Bone marrow (tissue), 2 donors: ENCODE measurements around the gene PRDM5.

Source experiments
- DNase-seq, 2 donors: peaks; one replicate each; lab custom pipeline; 2025; lab: John Stamatoyannopoulos, UW

The PRDM5 gene

DNA sequence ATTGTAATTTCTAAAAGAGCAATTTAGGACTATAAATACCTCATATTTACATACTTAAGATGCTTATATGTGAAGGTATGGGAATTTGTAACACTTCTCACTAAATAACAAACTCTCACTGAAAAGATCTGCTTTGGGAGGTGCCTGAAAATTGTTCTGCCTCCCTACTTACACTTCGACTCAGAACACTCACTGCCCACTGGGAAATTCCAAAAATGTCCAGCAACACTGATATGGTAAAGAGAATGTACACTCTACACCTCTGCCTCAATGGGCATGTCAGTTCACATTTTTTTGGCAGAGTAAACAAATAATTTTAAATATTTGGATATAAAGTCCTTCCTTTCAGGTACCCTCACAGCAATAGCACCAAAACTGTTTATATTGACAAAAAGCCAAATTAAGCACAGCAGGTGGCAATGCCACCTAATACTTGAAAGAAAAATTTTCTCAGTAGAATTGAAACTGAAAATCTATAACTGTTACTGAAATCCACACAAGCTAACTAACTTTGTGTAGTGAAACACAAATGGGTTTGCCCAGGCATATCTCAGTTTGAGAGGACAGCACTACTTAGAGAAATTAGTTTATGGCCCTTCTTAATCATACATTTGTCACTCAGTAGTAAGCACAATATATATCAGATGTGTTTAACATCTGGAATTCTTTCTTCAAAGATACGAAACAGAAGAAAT lies 67.1 kb downstream of the PRDM5 start:
- DNase-seq = no peak

DNA sequence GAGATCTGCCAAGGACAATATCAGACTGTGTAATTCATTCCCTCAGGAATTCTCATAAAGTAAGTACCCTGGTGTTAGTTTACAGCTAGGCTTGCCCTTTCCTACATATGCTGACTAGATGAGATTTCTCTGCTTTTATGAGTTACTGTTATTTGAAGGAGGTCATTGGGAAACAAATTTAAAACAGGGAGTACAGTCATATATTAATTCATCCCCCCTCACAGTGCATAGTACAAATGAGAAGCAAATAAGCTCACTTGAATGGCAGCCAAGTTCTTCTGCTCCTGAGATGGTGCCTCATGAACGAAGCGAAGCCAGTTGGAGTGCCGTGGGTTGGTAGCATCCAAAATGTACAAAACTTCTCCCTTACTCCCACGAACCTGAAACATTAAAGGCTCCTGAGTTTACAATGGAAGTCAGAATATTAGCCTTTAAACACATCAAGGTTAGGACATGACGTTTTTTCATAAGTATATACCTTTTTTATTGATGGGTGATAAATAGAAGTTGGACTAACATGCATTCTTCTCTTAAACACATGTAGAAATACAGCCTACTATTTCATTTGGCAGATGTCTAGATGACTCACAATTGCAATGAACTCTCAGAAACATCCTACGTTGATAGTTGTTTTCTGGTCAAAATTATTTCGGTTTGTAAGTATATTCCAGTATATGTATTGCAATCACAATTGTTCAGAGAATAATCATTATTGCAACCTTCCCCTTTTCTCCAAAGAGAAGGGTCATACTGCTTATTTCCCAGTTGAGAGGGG lies 69.2 kb downstream of the PRDM5 start:
- no peak for DNase-seq

GRCh38 chr4:120850018-120850599 lies 72.4 kb downstream of the PRDM5 start:
- DNase-seq = no peak

GRCh38 chr4:120847019-120847582 lies 75.4 kb downstream of the PRDM5 start:
- no peak for DNase-seq

DNA sequence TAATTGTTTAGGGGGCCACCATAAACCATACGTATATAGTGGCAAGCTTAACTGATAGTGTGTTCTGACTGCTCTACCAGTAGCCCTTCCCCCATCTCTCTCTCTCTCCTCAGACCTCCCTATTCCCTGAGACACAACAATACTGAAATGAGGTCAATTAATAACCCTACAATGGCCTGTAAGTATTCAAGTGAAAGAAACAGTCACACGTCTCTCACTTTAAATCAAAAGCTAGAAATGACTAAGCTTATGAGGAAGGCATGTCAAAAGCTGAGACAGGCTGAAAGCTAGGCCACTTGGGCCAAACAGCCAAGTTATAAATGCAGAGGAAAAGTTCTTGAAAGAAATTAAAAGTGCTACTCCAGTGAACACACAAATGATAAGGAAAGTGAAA lies 78.0 kb downstream of the PRDM5 start:
- no peak for DNase-seq

DNA sequence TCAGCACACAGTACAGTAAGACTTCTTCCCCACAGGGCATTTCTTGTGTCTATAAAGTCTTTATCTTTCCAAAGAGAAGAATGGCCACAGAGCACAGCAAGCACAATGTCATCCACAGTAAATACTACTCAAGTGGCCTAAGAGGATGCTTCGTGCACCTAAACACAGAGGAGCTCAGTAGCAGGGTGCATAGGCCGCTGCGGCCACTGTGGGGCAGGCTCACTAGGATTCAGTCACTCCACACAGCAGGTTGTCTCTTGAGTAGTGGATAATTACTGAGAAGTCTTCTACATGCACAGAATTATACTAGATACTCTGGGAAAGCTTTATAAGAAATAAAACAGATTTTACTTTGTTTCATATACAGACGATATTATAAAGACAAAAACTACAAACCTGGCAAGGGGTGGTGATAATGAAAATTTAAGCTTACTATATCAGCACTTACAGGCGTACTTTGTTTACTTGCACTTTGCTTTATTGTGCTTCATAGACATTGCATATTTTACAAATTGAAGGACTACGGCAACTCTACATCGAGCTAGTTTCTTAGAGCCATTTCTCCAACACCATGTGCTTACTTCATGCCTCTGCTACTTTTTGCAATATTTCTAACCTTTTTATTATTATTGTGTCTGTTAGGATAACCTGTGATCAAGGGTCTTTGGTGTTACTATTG lies 78.5 kb downstream of the PRDM5 start:
- no peak for DNase-seq

DNA sequence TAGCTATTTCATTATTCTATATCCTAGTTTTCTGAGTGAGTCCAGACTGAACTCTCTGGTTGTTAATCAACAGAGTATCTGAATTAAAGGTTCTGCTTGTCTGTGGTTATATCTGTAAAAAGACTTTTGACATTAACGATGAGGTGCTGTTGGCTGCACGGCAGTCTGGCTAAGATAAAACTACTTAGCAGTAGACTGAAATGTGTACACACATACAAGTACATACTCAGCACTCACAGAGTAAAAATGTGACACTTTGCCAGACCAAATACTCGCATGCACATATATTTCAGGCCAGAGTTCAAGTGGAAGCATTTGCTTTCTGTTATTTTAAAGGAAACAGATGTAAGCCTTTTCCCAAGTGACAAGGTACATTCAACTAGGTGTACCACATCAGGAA lies 80.5 kb downstream of the PRDM5 start:
- peak in 1 of 2 donors; percentile 1 for DNase-seq

GRCh38 chr4:120841580-120841979 lies 80.9 kb downstream of the PRDM5 start:
- DNase-seq = no peak

DNA sequence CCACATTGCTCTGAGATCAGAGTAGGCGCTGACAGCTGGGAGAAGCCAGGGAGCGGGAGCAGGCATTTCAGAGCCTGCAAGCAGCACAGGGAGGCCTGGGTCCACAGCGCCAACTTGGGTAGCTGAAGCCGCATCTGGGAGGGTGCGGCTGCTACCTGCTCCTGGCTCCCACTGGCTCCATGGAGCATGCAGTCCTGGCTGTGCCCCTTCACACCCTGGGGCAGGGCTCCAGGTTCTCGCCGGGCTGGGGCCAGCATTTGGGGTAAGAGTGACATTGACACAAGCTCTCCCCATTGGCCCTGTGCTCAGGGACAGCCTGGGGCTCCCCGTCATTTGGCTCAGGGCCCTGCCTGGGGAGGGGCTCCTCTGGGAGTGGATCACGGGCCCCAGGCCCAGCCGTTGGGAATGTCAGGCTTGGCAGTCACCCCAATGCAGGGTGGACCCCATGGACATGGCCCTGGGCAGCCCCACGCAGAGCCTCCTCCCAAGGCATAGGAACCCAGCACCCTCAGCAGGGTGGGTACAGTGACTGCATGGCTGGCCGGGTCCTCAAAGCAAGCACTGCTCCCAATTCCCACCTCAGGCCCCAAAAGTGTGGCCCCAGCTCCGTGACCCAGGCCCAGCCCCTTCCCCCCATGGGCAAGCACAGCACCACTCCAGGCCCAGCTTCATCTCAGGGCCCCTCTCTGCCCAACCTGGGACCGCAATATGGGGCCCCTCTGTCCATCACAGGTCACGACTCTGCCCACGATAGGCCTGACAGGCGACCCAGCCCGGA lies 82.4 kb downstream of the PRDM5 start:
- DNase-seq = no peak

- no peak for DNase-seq
These were observed 83.1 kb downstream of the PRDM5 start for GRCh38 chr4:120839334-120839973.

- DNase-seq = no peak
These were observed 83.7 kb downstream of the PRDM5 start for GRCh38 chr4:120838784-120839183.

DNA sequence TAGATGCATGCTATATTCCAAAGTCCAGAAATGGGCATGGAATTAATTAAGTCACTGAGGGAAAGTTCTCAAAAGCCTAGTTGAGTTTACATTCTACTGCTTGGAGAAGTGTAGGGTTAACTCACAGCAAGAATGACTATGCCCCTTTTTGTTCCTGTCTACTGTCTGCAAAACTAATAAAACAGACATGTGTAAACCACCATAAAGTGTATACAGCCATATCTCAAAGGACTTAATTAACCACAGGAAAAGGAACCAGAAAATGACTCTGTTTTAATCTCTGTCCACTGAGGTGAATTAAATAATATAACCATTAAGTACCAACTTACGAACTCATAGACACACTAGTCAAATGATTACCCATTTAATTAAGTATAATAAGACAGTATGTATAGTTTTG lies 84.9 kb downstream of the PRDM5 start:
- DNase-seq = no peak

DNA sequence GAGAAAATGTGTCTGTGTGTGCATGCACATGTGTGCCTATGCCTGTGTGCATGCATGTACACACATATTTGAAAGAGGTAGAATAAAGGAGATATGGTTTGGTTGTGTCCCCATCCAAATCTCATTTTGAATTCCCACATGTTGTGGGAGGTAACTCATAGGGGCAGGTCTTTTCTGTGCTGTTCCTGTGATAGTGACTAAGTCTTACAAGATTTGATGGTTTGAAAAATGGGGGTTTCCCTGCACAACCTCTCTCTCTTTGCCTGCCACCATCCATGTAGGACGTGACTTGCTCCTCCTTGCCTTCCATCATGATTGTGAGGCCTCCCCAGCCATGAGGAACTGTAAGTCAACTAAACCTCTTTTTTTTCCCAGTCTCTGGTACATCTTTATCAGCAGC lies 87.2 kb downstream of the PRDM5 start:
- no peak for DNase-seq

GRCh38 chr4:120830204-120830603 lies 92.3 kb downstream of the PRDM5 start:
- DNase-seq = no peak

DNA sequence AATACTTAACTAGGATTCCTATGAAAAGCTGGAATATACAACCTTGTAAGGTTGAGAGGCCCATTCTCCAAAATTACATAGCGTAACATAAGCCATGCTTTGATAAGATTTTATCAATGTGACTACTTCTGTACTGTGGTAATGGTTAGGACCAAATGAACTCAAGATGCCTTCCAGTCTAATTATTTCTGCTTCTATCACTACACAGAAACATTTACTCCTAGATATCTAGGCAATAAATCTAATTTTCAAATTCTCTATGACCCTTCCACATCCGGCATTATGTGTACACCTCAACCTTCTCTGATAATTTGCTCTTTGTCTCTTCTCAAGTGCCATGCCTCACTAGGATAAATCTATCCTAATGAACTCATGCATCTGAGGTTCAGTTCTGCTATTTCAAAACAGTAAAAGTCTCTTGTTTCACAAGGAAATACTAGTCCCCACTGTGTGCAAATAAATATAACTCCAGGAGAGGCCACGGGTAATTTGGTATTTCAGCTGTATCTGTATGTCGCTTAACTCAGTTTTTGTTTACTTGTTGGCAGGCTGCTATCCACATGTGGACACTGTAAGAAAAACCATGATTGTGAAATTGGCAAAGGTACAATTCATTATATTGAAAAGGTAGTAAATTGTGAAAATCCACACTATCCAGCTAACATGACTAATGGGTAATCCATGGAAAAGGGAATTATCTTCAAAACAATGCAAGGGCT lies 93.3 kb downstream of the PRDM5 start:
- DNase-seq = no peak

- no peak for DNase-seq
These were observed 95.7 kb downstream of the PRDM5 start for GRCh38 chr4:120826853-120827252.

GRCh38 chr4:120826449-120826848 lies 96.1 kb downstream of the PRDM5 start:
- no peak for DNase-seq

DNA sequence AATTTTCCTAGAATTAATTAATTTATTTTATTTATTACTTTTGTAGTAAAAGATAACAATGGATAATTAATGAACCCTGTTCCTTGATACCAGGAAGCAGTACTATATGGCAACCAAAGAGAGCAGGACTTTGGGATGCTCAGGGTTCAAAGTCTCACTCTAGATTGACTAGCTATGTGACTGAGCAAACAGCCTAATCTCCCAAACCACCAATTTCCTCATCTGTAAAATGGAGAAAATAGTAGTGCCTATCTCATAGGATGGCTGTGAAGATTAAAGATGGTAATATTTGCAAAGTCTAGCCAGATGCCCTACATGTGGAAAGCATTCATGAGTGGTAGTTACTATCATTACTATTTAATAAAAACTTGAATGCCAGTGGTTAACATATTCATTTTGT lies 97.6 kb downstream of the PRDM5 start:
- DNase-seq = no peak

GRCh38 chr4:120821977-120822376 lies 100.5 kb downstream of the PRDM5 start:
- no peak for DNase-seq

- no peak for DNase-seq
These were observed 101.5 kb downstream of the PRDM5 start for GRCh38 chr4:120821029-120821428.
